ENCODE measurements around the gene ADARB2. TPM values are rescaled to one million over a fixed set of nuclear protein-coding genes. Genes with fewer than 3 reads are reported as not detected.

Gene ADARB2
- total RNA-seq, 1 donor from 2014 or later: 0.11 TPM

DNA sequence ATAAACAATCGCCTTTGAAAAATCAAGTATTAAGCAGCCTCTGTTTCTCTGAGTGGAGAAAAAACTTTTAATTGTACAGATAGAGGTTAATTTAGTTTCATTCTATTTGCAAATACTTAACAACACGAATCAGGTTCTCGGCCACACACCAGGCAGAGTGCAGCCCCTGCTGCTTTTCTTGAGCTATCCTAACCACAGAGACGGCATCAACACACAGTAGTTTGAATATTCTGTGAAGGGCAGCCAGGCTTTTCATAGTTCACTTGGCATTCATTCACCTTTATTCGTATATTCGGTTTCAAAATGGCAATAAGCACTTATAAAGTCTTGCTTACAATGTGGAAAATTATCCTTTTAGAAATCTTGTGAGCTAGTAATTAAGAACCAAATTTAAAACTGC is 5.7 kb downstream of the ADARB2 start:
- no peaks in the 10 kb centered on the region for H3K36me3 ChIP-seq
- H3K4me3 ChIP-seq: no peak overlapping the region
- intact Hi-C loops (cut with micrococcal nuclease): no loop called here
- no peak for DNase-seq
- H3K4me1 ChIP-seq: peaks cover 3% of the 10 kb centered on the region
- TF ChIP-seq, protein P1, sequence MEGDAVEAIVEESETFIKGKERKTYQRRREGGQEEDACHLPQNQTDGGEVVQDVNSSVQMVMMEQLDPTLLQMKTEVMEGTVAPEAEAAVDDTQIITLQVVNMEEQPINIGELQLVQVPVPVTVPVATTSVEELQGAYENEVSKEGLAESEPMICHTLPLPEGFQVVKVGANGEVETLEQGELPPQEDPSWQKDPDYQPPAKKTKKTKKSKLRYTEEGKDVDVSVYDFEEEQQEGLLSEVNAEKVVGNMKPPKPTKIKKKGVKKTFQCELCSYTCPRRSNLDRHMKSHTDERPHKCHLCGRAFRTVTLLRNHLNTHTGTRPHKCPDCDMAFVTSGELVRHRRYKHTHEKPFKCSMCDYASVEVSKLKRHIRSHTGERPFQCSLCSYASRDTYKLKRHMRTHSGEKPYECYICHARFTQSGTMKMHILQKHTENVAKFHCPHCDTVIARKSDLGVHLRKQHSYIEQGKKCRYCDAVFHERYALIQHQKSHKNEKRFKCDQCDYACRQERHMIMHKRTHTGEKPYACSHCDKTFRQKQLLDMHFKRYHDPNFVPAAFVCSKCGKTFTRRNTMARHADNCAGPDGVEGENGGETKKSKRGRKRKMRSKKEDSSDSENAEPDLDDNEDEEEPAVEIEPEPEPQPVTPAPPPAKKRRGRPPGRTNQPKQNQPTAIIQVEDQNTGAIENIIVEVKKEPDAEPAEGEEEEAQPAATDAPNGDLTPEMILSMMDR (IDR thresholded peaks at IDR 0.05; ENCODE audit: borderline replicate concordance): no peak
- no peaks in the 10 kb centered on the region for H3K9me3 ChIP-seq (replicated peaks)
- H3K27me3 ChIP-seq (ENCODE audit: low read depth): peaks cover 100% of the 10 kb centered on the region
- no peak overlapping the region for H3K27ac ChIP-seq (replicated peaks)

DNA sequence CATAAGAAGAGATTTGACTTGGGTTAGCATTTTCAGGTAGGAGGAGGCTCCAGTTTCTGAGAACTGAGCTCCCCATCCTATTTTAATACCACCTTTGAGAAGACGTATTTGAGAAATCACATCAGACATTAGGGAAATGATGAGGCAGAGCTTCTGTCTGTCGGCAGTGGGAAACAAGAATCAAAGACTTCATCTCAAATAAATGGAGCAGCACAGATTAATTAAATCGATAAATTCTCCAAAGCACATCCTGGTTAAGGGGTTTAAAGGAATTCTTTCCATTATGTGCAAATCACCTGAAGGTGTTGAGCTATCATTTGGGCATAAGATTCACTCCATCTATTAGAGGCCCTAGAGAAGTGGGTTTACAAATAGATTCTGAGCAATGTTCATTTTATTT is 7.6 kb downstream of the ADARB2 start:
- H3K27ac ChIP-seq (replicated peaks): no peak overlapping the region
- no peaks in the 10 kb centered on the region for H3K9me3 ChIP-seq (replicated peaks)
- H3K36me3 ChIP-seq: no peaks in the 10 kb centered on the region
- H3K27me3 ChIP-seq (ENCODE audit: low read depth): peaks cover 95% of the 10 kb centered on the region
- intact Hi-C loops (cut with micrococcal nuclease): no loop called here
- TF ChIP-seq, protein P1 (IDR thresholded peaks at IDR 0.05; ENCODE audit: borderline replicate concordance): no peak
- no peaks in the 10 kb centered on the region for H3K4me1 ChIP-seq
- DNase-seq: no peak
- no peak overlapping the region for H3K4me3 ChIP-seq

DNA sequence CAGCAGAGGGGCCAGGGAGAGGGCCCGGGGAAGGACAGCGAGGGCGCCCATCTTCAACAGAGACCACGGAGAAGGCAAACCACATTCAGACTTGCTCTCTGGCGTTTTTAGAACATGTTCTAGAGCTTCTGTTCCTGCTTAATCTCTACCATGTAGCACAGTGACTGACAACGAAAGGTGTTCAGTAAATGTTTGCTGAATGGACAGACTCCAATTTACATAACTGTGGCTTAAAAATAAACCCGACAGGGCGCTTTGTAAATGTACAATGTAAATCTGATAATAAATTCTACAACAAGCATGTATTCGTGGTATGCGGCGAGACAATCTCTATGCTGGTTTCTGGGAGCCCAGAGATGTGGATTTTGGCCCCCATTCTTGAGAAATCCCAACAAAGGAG is 10.5 kb downstream of the ADARB2 start:
- no peaks in the 10 kb centered on the region for H3K36me3 ChIP-seq
- no peaks in the 10 kb centered on the region for H3K9me3 ChIP-seq (replicated peaks)
- TF ChIP-seq, protein P1 (IDR thresholded peaks at IDR 0.05; ENCODE audit: borderline replicate concordance): no peak
- no peak for DNase-seq
- H3K27ac ChIP-seq (replicated peaks): no peak overlapping the region
- intact Hi-C loops (cut with micrococcal nuclease): no loop called here
- H3K4me1 ChIP-seq: no peaks in the 10 kb centered on the region
- H3K27me3 ChIP-seq (ENCODE audit: low read depth): peaks cover 76% of the 10 kb centered on the region
- H3K4me3 ChIP-seq: no peak overlapping the region

DNA sequence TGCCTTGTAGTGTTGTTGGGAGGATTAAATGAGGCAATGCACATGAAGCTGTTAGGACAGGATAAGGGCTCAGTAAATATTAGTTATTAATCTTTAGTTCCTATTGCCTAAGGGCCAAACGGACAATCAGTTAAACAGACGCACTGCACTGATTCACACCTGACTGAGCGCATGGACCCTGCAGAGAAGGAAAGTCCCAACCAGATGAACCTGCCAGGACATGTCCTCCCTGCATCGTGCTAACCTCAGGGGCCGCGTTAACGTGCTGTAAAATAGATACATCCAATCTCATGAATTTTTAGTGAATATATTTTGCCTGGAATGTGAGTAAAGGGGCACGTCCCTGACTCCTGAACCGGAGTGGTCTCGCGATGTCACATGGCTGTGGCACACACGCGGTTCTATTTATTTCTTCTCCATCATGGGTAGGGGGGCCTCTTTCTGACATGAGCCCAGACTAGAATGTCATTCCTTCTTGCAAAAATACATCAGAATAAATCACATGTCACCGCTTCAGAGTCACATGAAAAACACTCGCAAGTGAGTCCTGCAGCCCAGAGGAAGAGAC is 12.3 kb downstream of the ADARB2 start:
- H3K9me3 ChIP-seq (replicated peaks): no peaks in the 10 kb centered on the region
- no peak overlapping the region for H3K4me3 ChIP-seq
- no peak overlapping the region for H3K27ac ChIP-seq (replicated peaks)
- H3K36me3 ChIP-seq: no peaks in the 10 kb centered on the region
- H3K4me1 ChIP-seq: no peaks in the 10 kb centered on the region
- TF ChIP-seq, protein P1 (IDR thresholded peaks at IDR 0.05; ENCODE audit: borderline replicate concordance): no peak
- intact Hi-C loops (cut with micrococcal nuclease): no loop called here
- DNase-seq: no peak
- peaks cover 59% of the 10 kb centered on the region for H3K27me3 ChIP-seq (ENCODE audit: low read depth)

DNA sequence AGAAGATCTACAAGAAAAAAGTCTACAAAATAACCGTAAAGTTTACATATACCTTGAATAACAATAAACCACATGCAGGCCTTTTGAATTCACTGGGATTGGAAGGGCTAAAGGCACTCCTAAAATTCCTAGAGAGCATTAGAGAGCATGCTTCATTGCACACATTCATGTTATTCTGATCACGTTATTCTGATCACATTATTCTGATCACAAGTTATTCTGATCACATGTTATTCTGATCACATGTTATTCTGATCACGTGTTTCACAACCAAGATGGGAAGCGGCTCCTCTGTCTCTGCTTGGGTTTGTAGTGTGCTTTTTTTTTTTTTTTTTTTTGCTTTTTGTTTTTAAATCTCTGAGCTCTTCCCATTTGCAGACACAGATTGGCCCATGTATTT is 20.5 kb downstream of the ADARB2 start:
- TF ChIP-seq, protein P1 (IDR thresholded peaks at IDR 0.05; ENCODE audit: borderline replicate concordance): no peak
- peaks cover 73% of the 10 kb centered on the region for H3K27me3 ChIP-seq (ENCODE audit: low read depth)
- H3K36me3 ChIP-seq: no peaks in the 10 kb centered on the region
- no peak for DNase-seq
- intact Hi-C loops (cut with micrococcal nuclease): no loop called here
- H3K9me3 ChIP-seq (replicated peaks): no peaks in the 10 kb centered on the region
- no peak overlapping the region for H3K4me3 ChIP-seq
- no peak overlapping the region for H3K27ac ChIP-seq (replicated peaks)
- H3K4me1 ChIP-seq: no peaks in the 10 kb centered on the region

Data from left ventricle myocardium inferior (tissue), 1 donor.